Liver (tissue), 9 donors: ENCODE results near the gene FADS3. TPM values are rescaled to one million over a fixed set of nuclear protein-coding genes. Genes with fewer than 3 reads are reported as not detected.

Experiments used
- DNase-seq: peaks from one replicate; pipeline ENCODE4 v3.0.0-alpha.2; 2017; ENCODE audit warnings: low spot score
- H3K27ac ChIP-seq, 2 donors: one replicate each; pipeline ENCODE4 v1.7.0; 2013; ENCODE audit warnings: inconsistent platforms in 2 of 2, low read length in 2 of 2, control low read depth in 1 of 2, low read depth in 1 of 2, mild to moderate bottlenecking in 1 of 2
- H3K27me3 ChIP-seq, 4 donors: one replicate each; pipeline versions ENCODE4 v1.6.1 to v1.7.0; 2013; ENCODE audit warnings: low read length in 3 of 4, inconsistent platforms in 1 of 4, mild to moderate bottlenecking in 1 of 4, moderate library complexity in 1 of 4; ENCODE audit not compliant: control insufficient read depth in 4 of 4, insufficient read depth in 4 of 4
- H3K36me3 ChIP-seq, 4 donors: one replicate each; pipeline versions ENCODE4 v1.6.1 to v1.7.0; 2013; ENCODE audit warnings: low read length in 3 of 4, mild to moderate bottlenecking in 3 of 4, low read depth in 1 of 4, moderate library complexity in 1 of 4; ENCODE audit not compliant: control insufficient read depth in 4 of 4, insufficient read depth in 3 of 4
- H3K4me1 ChIP-seq, 4 donors: one replicate each; pipeline versions ENCODE4 v1.6.1 to v1.7.0; 2013; ENCODE audit warnings: low read length in 3 of 4, mild to moderate bottlenecking in 3 of 4, moderate library complexity in 1 of 4; ENCODE audit not compliant: control insufficient read depth in 4 of 4, insufficient read depth in 4 of 4
- H3K4me3 ChIP-seq, 3 donors: one replicate each; pipeline versions ENCODE4 v1.6.1 to v1.7.0; 2013; ENCODE audit warnings: low read length in 3 of 3, control low read depth in 1 of 3, low read depth in 1 of 3, mild to moderate bottlenecking in 1 of 3
- H3K9ac ChIP-seq, 2 donors: one replicate each; pipeline ENCODE4 v1.7.0; 2013; ENCODE audit warnings: low read length in 2 of 2, mild to moderate bottlenecking in 2 of 2, moderate library complexity in 2 of 2, control low read depth in 1 of 2, low read depth in 1 of 2
- H3K9me3 ChIP-seq, 4 donors: one replicate each; pipeline versions ENCODE4 v1.6.1 to v1.7.0; 2013; ENCODE audit warnings: low read length in 3 of 4; ENCODE audit not compliant: control insufficient read depth in 4 of 4
- ATF3 ChIP-seq: IDR thresholded peaks from 2 replicates; pipeline ENCODE4 v1.6.1; 2016; ENCODE audit warnings: antibody characterized with exemption
- CTCF ChIP-seq: fragments of 150-350 bp; IDR thresholded peaks from 2 replicates; pipeline ENCODE4 v1.5.1; 2017; ENCODE audit warnings: improper control_type of control experiment, low read depth, low read length; ENCODE audit not compliant: missing input control
- EGR1 ChIP-seq, 2 donors: IDR thresholded peaks; 2 replicates each; pipeline ENCODE4 v1.6.1; 2016 to 2018; ENCODE audit warnings: antibody characterized with exemption in 2 of 2, low read depth in 2 of 2
- FOXA1 ChIP-seq: IDR thresholded peaks from 2 replicates; pipeline ENCODE4 v1.6.1; 2016; ENCODE audit warnings: antibody characterized with exemption
- FOXA2 ChIP-seq: IDR thresholded peaks from 2 replicates; pipeline ENCODE4 v1.6.1; 2016; ENCODE audit warnings: antibody characterized with exemption
- GABPA ChIP-seq, 2 donors: IDR thresholded peaks in 1 of 2; conservative IDR thresholded peaks in 1 of 2; 2 replicates each; pipeline ENCODE4 v1.6.1; 2016; ENCODE audit warnings: antibody characterized with exemption in 2 of 2, mild to moderate bottlenecking in 1 of 2, moderate library complexity in 1 of 2
- HNF4A ChIP-seq, 2 donors: conservative IDR thresholded peaks; 2 replicates each; pipeline ENCODE4 v1.6.1; 2016; ENCODE audit warnings: antibody characterized with exemption in 2 of 2, mild to moderate bottlenecking in 2 of 2
- HNF4G ChIP-seq: IDR thresholded peaks from 2 replicates; pipeline ENCODE4 v1.6.1; 2016; ENCODE audit warnings: antibody characterized with exemption
- JUND ChIP-seq, 2 donors: IDR thresholded peaks; 2 replicates each; pipeline ENCODE4 v1.6.1; 2016; ENCODE audit warnings: antibody characterized with exemption in 2 of 2
- MAX ChIP-seq: IDR thresholded peaks from 2 replicates; pipeline ENCODE4 v1.6.1; 2016; ENCODE audit warnings: antibody characterized with exemption
- NR2F2 ChIP-seq: IDR thresholded peaks from 2 replicates; pipeline ENCODE4 v1.6.1; 2016; ENCODE audit warnings: antibody characterized with exemption
- RAD21 ChIP-seq, 2 donors: IDR thresholded peaks; 2 replicates each; pipeline ENCODE4 v1.6.1; 2016; ENCODE audit warnings: antibody characterized with exemption in 2 of 2, mild to moderate bottlenecking in 2 of 2
- RXRA ChIP-seq, 2 donors: IDR thresholded peaks; 2 replicates each; pipeline ENCODE4 v1.6.1; 2017 to 2018; ENCODE audit warnings: antibody characterized with exemption in 2 of 2, mild to moderate bottlenecking in 1 of 2
- SP1 ChIP-seq: IDR thresholded peaks from 2 replicates; pipeline ENCODE4 v1.6.1; 2018; ENCODE audit warnings: antibody characterized with exemption, mild to moderate bottlenecking
- TAF1 ChIP-seq: conservative IDR thresholded peaks from 2 replicates; pipeline ENCODE4 v1.6.1; 2016; ENCODE audit warnings: antibody characterized with exemption, mild to moderate bottlenecking
- YY1 ChIP-seq: IDR thresholded peaks from 2 replicates; pipeline ENCODE4 v1.6.1; 2016; ENCODE audit warnings: antibody characterized with exemption, mild to moderate bottlenecking
- ZBTB33 ChIP-seq: IDR thresholded peaks from 2 replicates; pipeline ENCODE4 v1.6.1; 2016; ENCODE audit warnings: antibody characterized with exemption
- WGBS: extraction: QIAGEN DNeasy Blood & Tissue Kit; methylation state at CpG from one replicate; pipeline ENCODE4 v1.1.7; 2013; 5-methylcytosine and 5-hydroxymethylcytosine counted together
- polyA plus RNA-seq, 2 donors: library from polyadenylated mRNA; stranded (reverse) in 1 of 2; unstranded in 1 of 2; fragments of 200-250 nt in 1 of 2; fragments of >200 nt in 1 of 2; fragmentation: Nextera tagmentation in 1 of 2; extraction: Ambion mirVana in 1 of 2; gene quantifications; one replicate each; pipeline versions ENCODE4 v1.2.1 to v1.2.3, GENCODE V29; 2013 to 2015
- total RNA-seq, 2 donors: library from RNA; depleted of rRNA; stranded (reverse); fragments of >200 nt; gene quantifications; one replicate each; pipeline ENCODE4 v1.2.3, GENCODE V29; 2014
- donor health status: healthy.
- donor health status: healthy.
- donor health status: healthy.
- donor health status: healthy.
- donor health status: healthy.

The FADS3 gene
- total and polyA plus RNA-seq, 4 donors = 8.3 to 13.6 (median 10.3) TPM

- TF ChIP-seq ATF3 = no peak
- no peak for TF ChIP-seq NR2F2
- no peak for TF ChIP-seq MAX
- no peak for TF ChIP-seq TAF1
- TF ChIP-seq EGR1 (IDR thresholded peaks at IDR 0.05; ENCODE audit: low read depth in 2 of 2) = no peak
- TF ChIP-seq SP1 = no peak
- H3K27ac ChIP-seq = no peak overlapping the region
- no peak for DNase-seq
- no peak overlapping the region for H3K9ac ChIP-seq
- 94% methylated on average over 18 of the region's 18 CpGs for WGBS
- no peak overlapping the region for H3K4me3 ChIP-seq
- no peaks in the 10 kb centered on the region for H3K4me1 ChIP-seq
- no peaks in the 10 kb centered on the region for H3K9me3 ChIP-seq
- H3K36me3 ChIP-seq = peaks cover 5 to 35% (median 7%) of the 10 kb centered on the region in 4 donors
- no peaks in the 10 kb centered on the region for H3K27me3 ChIP-seq
These were observed 28.4 kb downstream of the FADS3 start for GRCh38 chr11:61862714-61863547.

- 76% methylated on average over 9 of the region's 9 CpGs for WGBS
- Histone ChIP-seq H3K9me3 (no peaks in the 10 kb centered on the region), H3K9ac (no peak overlapping the region), H3K4me3 (no peak overlapping the region), H3K27me3 (no peaks in the 10 kb centered on the region), H3K36me3 (peaks cover 5 to 44% (median 13%) of the 10 kb centered on the region in 4 donors), H3K27ac (no peak overlapping the region), H3K4me1 (no peaks in the 10 kb centered on the region)
- DNase-seq = no peak
- TF ChIP-seq RXRA (IDR thresholded peaks at IDR 0.05) = no peak
- no peak for TF ChIP-seq YY1
- no peak for TF ChIP-seq JUND (IDR thresholded peaks at IDR 0.05)
- TF ChIP-seq HNF4G = no peak
- no peak for TF ChIP-seq RAD21 (IDR thresholded peaks at IDR 0.05)
- TF ChIP-seq HNF4A (conservative IDR thresholded peaks at IDR 0.05) = no peak
- TF ChIP-seq SP1 = no peak
- no peak for TF ChIP-seq FOXA1
- TF ChIP-seq FOXA2 = no peak
These were observed 29.7 kb downstream of the FADS3 start for GRCh38 chr11:61861634-61862033.

- H3K9me3 ChIP-seq = no peaks in the 10 kb centered on the region
- 73% methylated on average over 16 of the region's 16 CpGs for WGBS
- no peaks in the 10 kb centered on the region for H3K27me3 ChIP-seq
- H3K27ac ChIP-seq = no peak overlapping the region
- TF ChIP-seq ATF3 (no peak), FOXA1 (no peak), YY1 (no peak), MAX (no peak), EGR1 (IDR thresholded peaks at IDR 0.05; ENCODE audit: low read depth in 2 of 2) (no peak), SP1 (no peak), HNF4A (conservative IDR thresholded peaks at IDR 0.05) (no peak), NR2F2 (no peak), ZBTB33 (no peak), GABPA (IDR thresholded peaks at IDR 0.05 in 1 of 2, conservative IDR thresholded peaks at IDR 0.05 in 1 of 2) (no peak), RXRA (IDR thresholded peaks at IDR 0.05) (no peak), CTCF (no peak), FOXA2 (no peak), HNF4G (no peak), JUND (IDR thresholded peaks at IDR 0.05) (no peak), RAD21 (IDR thresholded peaks at IDR 0.05) (no peak), TAF1 (no peak)
- H3K36me3 ChIP-seq = peaks cover 0 to 39% (median 12%) of the 10 kb centered on the region in 4 donors
- H3K4me1 ChIP-seq = no peaks in the 10 kb centered on the region
- DNase-seq = no peak
- no peak overlapping the region for H3K4me3 ChIP-seq
- no peak overlapping the region for H3K9ac ChIP-seq
These were observed 31.1 kb downstream of the FADS3 start for GRCh38 chr11:61860054-61860903.
